ENCODE results near the gene TMEM242. TPM values are rescaled to one million over a fixed set of nuclear protein-coding genes. Genes with fewer than 3 reads are reported as not detected.

Gene TMEM242
- total and polyA plus RNA-seq, 2 of the 13 experiments (the other 11 are each of a cell fraction or from before 2014, with no cell fraction given), result 5.6 to 11.1 TPM

- TF ChIP-seq ZNF740 (CRISPR knock-in tag; IDR thresholded peaks at IDR 0.05), result no peak
- peak; percentile 46; the same call in 1 of the 2 replicates for TF ChIP-seq ZNF160 (CRISPR knock-in tag; IDR thresholded peaks at IDR 0.05)
- TF ChIP-seq ZNF557 (CRISPR knock-in tag; IDR thresholded peaks at IDR 0.05), result 0 out of 2 replicates have a peak, but pooled peaks have one; percentile 28
- TF ChIP-seq ARID5B (CRISPR knock-in tag; IDR thresholded peaks at IDR 0.05), result no peak
- TF ChIP-seq PHF8 (CRISPR knock-in tag; IDR thresholded peaks at IDR 0.05), result peak; percentile 61
- TF ChIP-seq ZNF576 (CRISPR knock-in tag; IDR thresholded peaks at IDR 0.05), result no peak
- no peak for TF ChIP-seq NR3C1 (CRISPR knock-in tag; IDR thresholded peaks at IDR 0.05)
- TF ChIP-seq ZNF10 (CRISPR knock-in tag; IDR thresholded peaks at IDR 0.05; ENCODE audit: borderline replicate concordance, low read depth), result no peak
- no peak for TF ChIP-seq NFRKB (IDR thresholded peaks at IDR 0.05)
- TF ChIP-seq ZNF652 (CRISPR knock-in tag; IDR thresholded peaks at IDR 0.05; ENCODE audit: borderline replicate concordance, low read depth), result no peak
- TF ChIP-seq E2F1 (CRISPR knock-in tag; IDR thresholded peaks at IDR 0.05), result peak; percentile 48; the same call in 1 of the 2 replicates
- TF ChIP-seq HNRNPH1 (optimal IDR thresholded peaks at IDR 0.05; ENCODE audit: low read depth, low read length), result no peak
- TF ChIP-seq HOMEZ (CRISPR knock-in tag; IDR thresholded peaks at IDR 0.05; ENCODE audit: low read depth), result no peak
- no peak for TF ChIP-seq HNF4A (CRISPR knock-in tag; IDR thresholded peaks at IDR 0.05)
- TF ChIP-seq NR1H2 (CRISPR knock-in tag; IDR thresholded peaks at IDR 0.05; ENCODE audit: borderline replicate concordance, low read depth), result no peak
- TF ChIP-seq ZNF607 (CRISPR knock-in tag; IDR thresholded peaks at IDR 0.05; ENCODE audit: borderline replicate concordance), result peak; percentile 83; the same call in 1 of the 2 replicates
- TF ChIP-seq TFE3 (CRISPR knock-in tag; IDR thresholded peaks at IDR 0.05), result no peak
- TF ChIP-seq SALL1 (CRISPR knock-in tag; IDR thresholded peaks at IDR 0.05), result peak; percentile 58
- peak; percentile 41; the same call in 1 of the 2 replicates for TF ChIP-seq ZNF678 (CRISPR knock-in tag; IDR thresholded peaks at IDR 0.05)
- no peak for TF ChIP-seq RBAK (CRISPR knock-in tag; IDR thresholded peaks at IDR 0.05)
- TF ChIP-seq TBX2 (CRISPR knock-in tag; IDR thresholded peaks at IDR 0.05; ENCODE audit: borderline replicate concordance), result no peak
Measured at GRCh38 chr6:157274471-157275226, 48.7 kb downstream of the TMEM242 start (continued).
